Measurements from ENCODE around the gene NEDD1. TPM values are rescaled to one million over a fixed set of nuclear protein-coding genes. Genes with fewer than 3 reads are reported as not detected.

Gene NEDD1
- total RNA-seq, 1 donor from 2014 or later = 32.2 TPM

- no peak for DNase-seq
Measured at GRCh38 chr12:96901175-96901574, 5.9 kb upstream of the NEDD1 start.

DNA sequence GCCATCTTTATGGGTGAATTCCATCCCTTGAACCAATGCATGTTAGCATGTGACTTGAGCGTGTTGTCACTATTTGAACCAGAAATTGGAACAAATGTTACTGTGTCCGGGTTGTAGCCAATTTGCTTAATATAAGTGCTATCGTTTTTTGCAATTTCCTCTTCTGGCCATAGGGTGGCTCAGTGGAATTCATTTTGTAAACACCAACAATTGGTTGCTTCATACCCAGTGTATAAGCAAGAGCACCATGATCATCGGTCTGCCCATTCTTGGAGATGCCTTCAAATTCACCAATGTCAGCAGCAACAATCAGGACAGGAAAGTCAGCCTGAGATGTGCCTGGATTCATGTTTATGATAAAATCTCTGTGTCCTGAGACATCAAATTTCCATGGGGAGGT lies 5.0 kb upstream of the NEDD1 start:
- no peak for DNase-seq

DNA sequence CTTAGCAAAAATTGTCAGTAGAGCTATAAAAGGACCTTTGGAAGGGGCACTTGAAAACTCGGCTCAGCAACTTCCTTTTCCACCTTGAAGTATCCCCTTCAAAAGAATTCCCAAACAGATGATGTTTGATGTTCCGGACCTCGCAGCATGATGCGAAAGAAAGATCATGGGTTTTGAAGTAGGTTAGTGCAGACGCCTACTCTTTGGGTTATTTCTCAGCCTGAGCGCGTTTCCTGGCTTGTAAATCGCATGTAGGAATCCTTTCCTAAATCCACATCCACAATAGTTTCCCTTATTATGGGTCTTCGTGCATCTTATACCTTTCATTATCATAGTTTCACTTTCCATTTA lies 584 bp upstream of the NEDD1 start:
- DNase-seq = no peak

GRCh38 chr12:96907671-96908422 lies 790 bp downstream of the NEDD1 start:
- no peak for DNase-seq

DNA sequence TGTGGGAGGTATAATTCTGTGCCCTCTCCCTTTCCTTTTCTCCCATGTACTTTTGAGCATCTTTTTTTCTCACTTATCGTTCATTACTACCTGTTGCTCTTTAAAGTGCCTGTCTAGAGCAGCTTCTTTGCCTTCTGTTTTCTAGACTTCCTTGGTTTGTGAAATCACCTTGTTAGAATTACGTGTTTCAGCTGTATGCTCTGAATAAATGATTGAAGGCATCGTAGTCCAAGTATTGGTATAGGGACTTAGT lies 1.3 kb downstream of the NEDD1 start:
- no peak for DNase-seq

- DNase-seq = no peak
Measured at GRCh38 chr12:96912261-96912660, 5.2 kb downstream of the NEDD1 start.

DNA sequence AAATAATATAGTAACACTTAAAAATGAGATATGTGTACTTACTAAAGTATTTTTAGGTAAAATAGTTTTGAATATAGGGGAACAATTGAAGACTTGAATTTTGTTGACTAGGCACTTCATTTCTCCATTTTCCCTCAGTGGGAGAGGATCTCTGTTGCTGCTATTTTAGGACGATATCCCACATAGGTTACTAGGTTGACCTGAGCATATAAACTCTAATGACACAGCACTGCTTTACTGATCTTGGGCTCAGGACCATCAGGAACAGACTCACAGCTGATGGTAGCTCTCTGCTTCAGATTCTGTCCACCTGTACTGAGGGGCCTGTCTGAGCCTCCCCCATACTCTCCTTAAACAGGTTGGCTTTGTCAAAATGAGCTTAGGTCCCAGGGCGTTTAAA lies 5.9 kb downstream of the NEDD1 start:
- DNase-seq = no peak

GRCh38 chr12:96919510-96920210 lies 12.6 kb downstream of the NEDD1 start:
- no peak for DNase-seq

- DNase-seq = no peak
Measured at GRCh38 chr12:96948782-96949181, 41.7 kb downstream of the NEDD1 start.

DNA sequence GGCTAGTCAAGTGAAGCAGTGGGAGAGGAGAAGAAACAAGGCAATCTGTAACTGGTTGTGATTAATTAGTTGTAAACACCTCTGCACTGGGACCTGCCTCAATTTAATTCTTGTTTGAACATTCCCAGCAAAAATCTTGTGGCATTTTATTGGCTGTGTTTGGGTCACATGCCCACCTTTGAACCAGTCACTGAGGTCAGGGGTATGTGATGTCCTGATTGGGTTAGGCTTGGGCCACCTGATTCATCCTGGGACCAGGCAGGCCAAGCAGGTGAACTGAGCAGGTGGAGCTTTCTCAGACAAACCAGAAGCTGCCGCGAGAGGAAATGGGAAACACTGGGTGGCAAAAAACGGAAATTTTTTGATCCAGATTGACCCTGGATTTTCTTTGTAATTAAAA lies 72.5 kb downstream of the NEDD1 start:
- DNase-seq = no peak

DNA sequence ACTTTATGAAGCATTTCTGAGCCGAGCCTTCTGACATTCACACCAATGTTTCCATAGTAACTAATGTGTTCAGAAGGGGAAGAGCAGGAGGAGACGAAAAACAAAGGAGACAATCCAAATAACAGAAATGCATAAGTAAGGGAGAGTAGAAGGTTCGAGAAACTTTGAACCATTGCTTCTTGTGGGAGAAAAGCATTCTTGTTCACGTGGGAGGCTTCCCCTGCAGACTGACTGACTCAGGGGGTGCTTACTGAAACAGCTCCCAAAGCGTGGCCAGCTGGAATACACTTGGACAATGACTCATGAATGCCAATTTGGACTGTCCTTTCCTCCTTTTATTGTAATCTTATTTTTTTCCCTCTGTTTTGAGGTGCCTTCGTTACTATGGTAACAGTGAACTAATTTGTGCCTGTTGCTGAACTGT lies 73.9 kb downstream of the NEDD1 start:
- peak; percentile 6 for DNase-seq

GRCh38 chr12:96981911-96982310 lies 74.9 kb downstream of the NEDD1 start:
- DNase-seq = no peak

DNA sequence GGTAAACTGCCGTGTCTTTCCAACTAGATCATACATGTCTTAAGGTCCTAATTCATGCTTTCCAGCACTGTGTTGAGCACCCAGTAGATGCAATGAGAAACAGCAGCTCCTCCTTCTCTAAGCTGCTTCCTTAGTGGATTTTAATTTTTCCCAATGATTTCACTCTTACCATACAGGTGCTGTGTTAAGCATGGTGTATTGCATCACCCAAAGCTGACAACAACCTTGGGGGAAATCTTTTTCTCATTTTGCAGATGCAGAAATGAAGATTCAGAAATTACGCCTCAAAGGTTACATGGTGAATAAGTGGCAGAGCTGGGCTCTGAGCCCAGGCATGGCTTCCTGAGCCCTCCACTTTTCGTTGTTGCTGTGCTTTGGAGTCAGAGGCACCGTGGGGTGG lies 75.6 kb downstream of the NEDD1 start:
- no peak for DNase-seq

DNA sequence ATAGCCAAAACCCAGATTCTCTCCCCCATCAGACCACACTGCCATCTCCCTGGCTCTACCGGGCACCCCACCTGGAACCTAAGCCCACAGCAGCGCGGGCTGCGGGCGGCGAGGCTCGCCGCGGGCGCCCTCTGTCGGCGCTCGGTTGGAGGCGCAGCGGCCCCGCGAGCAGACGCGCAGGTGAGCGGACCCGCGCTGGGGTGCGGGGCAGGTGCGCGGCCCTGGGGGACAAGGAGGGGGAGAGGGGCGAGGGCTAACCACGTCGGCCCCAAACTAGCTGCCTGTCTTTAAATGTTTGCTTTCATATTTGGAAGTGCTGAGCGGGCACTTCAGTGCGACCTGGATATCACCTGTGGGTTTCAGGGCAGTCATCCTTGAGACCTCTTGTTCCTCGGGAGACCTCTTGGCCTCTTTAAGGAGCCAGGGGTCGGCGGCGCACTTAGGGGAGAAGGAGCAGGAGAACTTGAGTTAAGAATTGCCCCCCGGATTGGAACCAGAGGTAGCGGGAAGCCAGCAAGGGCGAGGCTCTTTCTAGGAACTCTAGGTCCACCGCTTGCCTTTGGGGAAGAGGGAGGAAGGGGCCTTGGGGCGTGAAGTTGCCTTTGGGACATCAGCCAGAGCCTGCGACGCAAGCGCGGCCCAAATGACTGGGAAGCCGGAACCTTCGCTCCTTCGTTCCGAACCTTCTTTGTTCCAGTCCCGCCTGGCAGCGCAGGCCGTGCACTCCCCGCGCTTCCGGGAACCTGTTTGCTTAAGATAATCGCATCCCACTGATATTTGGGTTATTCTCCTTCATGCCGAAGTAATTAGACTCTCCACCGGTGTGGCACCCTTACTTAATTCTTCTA lies 78.7 kb downstream of the NEDD1 start:
- DNase-seq = no peak

GRCh38 chr12:96986883-96987523 lies 79.9 kb downstream of the NEDD1 start:
- no peak for DNase-seq

DNA sequence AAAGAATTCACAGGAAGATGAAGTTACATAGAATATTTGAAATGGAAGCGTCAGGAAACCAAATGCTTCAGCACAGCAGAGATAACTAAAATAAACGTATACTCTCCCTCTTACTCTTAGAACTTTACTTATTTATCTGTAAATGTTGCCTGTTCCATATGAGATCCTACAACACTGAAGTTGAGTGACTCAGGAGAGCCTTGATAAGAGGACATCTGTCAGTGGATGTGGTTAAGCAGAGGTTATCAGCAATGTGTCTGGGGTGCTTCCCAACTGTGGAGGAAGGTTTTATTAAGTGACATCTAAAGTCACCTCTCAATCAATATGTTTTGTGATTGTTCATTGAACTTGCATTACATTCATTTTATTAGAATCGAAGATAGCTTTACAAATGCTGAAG lies 81.9 kb downstream of the NEDD1 start:
- no peak for DNase-seq

- DNase-seq = no peak
Measured at GRCh38 chr12:96989916-96990315, 82.9 kb downstream of the NEDD1 start.

- no peak for DNase-seq
Measured at GRCh38 chr12:96994900-96995299, 87.8 kb downstream of the NEDD1 start.

DNA sequence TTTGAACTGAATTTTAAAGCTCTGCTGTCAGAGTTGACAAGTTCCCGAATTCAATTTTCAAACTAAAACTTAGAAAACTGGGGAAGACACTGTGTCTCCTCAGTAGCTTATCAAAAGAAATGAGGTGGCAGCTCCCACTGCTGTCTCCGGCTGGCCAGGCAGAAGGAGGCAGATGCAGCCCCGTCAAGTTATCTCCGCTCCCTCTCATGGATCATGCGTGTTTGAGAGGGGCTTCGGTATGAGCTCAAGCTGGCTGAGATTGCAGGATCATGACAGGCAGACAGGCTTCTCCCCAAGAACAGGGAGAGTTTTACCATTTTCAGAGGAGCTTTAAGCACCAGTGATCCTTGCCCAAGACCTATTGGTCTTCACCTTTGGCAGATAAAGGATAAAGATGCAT lies 88.8 kb downstream of the NEDD1 start:
- DNase-seq = no peak

DNA sequence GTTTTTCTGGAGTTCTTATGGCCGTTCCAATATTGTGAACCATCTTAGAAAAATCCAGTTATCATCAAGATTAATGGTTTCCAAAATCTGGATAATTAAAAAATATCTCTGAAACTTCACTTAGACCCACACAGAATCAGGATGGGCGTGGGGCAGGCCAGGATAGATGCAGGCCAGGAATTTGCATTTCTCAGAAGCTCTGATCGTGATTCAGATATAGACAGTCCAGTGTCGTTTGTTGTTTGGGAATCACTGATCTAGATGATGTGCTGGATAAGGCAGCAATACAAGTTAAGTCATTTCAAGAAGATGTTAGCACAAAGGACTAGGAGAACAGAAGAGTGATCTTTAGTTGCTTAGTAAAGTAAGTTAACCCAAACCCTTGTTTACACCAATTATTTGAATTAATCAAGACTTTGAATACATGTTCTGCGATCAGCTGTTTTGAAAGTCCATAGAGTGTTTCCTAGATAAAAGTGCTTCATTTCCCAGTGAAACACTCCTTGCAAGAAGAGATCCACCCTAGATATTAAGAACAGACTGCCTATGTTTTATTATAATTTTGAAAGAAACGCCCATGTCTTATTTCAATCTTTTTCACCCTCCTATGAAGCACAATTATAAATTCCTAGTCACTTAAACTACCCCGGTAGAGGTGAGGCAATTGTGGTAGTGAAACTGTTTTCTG lies 90.9 kb downstream of the NEDD1 start:
- no peak for DNase-seq

DNA sequence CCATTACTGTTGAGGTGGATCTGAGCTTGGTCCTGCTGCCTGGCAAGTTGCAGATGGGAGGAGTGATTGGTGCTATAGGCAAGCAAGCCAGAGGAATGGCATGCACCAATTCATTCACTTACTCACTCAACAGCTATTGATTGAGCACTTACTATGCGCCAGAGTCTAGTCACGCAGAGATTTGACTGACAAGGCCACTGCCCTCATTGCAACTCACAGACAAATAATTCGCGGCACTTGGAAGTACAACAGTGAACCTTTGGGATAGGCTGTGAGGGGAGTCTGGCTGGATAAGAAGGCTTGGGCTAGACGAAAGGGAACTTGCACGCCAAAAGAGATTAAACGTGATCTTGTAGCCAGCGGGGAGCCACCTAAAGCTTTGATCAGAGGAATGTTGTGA lies 96.2 kb downstream of the NEDD1 start:
- no peak for DNase-seq

Data from skin of body (tissue), 2 donors.